ENCODE data around the gene FSIP1. TPM values are rescaled to one million over a fixed set of nuclear protein-coding genes. Genes with fewer than 3 reads are reported as not detected.
A peak's percentile ranks its signal among the peaks of the same experiment; 100 is the strongest.

Gene FSIP1
- total and polyA plus RNA-seq, 2 donors from 2014 or later: 0.75 to 2.4 TPM

GRCh38 chr15:39588531-39589192 lies 194.0 kb downstream of the FSIP1 start:
- peak overlapping the region in 1 of 3 donors; percentile 36 for H3K9ac ChIP-seq (ENCODE audit: low read length in 3 of 3)
- H3K36me3 ChIP-seq (ENCODE audit: control insufficient read depth in 2 of 3, insufficient read depth in 3 of 3, low read length in 3 of 3): peaks cover 50 to 98% (median 68%) of the 10 kb centered on the region in 3 donors
- TF ChIP-seq CTCF (IDR thresholded peaks at IDR 0.05; ENCODE audit: borderline replicate concordance, extremely low read depth, insufficient read depth): no peak
- no peak overlapping the region for H3K4me3 ChIP-seq (ENCODE audit: low read length in 3 of 3)
- DNase-seq (no peak), FAIRE-seq (no peak)
- no peaks in the 10 kb centered on the region for H3K27me3 ChIP-seq (ENCODE audit: control insufficient read depth, insufficient read depth, low read length)
- H3K4me1 ChIP-seq (ENCODE audit: control insufficient read depth in 2 of 3, insufficient read depth in 2 of 3, low read depth in 1 of 3, low read length in 3 of 3): peaks cover 4 to 56% (median 44%) of the 10 kb centered on the region in 3 donors
- H3K9me3 ChIP-seq (ENCODE audit: control insufficient read depth in 2 of 3, insufficient read depth in 1 of 3, low read length in 3 of 3): no peaks in the 10 kb centered on the region
- peak overlapping the region in 1 of 2 donors; percentile 61 for H3K27ac ChIP-seq (ENCODE audit: low read depth in 2 of 2, low read length in 2 of 2)
- intact Hi-C loops (cut with DNase I): loop anchor here (10.0 kb wide), 1 partner anchor 884 kb away; no protein-coding TSS in a partner anchor

- peak overlapping the region in 1 of 3 donors; percentile 21 for H3K4me3 ChIP-seq (ENCODE audit: low read length in 3 of 3)
- peak in 1 of 5 donors; percentile 58 for DNase-seq
- intact Hi-C loops (cut with DNase I): loop anchor here (10.0 kb wide), 1 partner anchor 883 kb away; no protein-coding TSS in a partner anchor
Measured at GRCh38 chr15:39587731-39588530, 194.7 kb downstream of the FSIP1 start.

GRCh38 chr15:39587096-39587721 lies 195.4 kb downstream of the FSIP1 start:
- FAIRE-seq (no peak), DNase-seq (peak in 1 of 5 donors; percentile 74)
- no peak for TF ChIP-seq CTCF (IDR thresholded peaks at IDR 0.05; ENCODE audit: borderline replicate concordance, extremely low read depth, insufficient read depth)
- Histone ChIP-seq H3K27me3 (ENCODE audit: control insufficient read depth, insufficient read depth, low read length) (no peaks in the 10 kb centered on the region), H3K4me1 (ENCODE audit: control insufficient read depth in 2 of 3, insufficient read depth in 2 of 3, low read depth in 1 of 3, low read length in 3 of 3) (peaks cover 4 to 53% (median 50%) of the 10 kb centered on the region in 3 donors), H3K9me3 (ENCODE audit: control insufficient read depth in 2 of 3, insufficient read depth in 1 of 3, low read length in 3 of 3) (no peaks in the 10 kb centered on the region), H3K9ac (ENCODE audit: low read length in 3 of 3) (no peak overlapping the region), H3K27ac (ENCODE audit: low read depth in 2 of 2, low read length in 2 of 2) (peak overlapping the region in 1 of 2 donors; percentile 6), H3K4me3 (ENCODE audit: low read length in 3 of 3) (peak overlapping the region in 1 of 3 donors; percentile 21), H3K36me3 (ENCODE audit: control insufficient read depth in 2 of 3, insufficient read depth in 3 of 3, low read length in 3 of 3) (peaks cover 42 to 99% (median 60%) of the 10 kb centered on the region in 3 donors)
- intact Hi-C loops (cut with DNase I): loop anchor here (10.0 kb wide), 1 partner anchor 882 kb away; no protein-coding TSS in a partner anchor

More at GRCh38 chr15:39587731-39588530, 194.7 kb downstream of the FSIP1 start:
- H3K36me3 ChIP-seq (ENCODE audit: control insufficient read depth in 2 of 3, insufficient read depth in 3 of 3, low read length in 3 of 3): peaks cover 48 to 98% (median 62%) of the 10 kb centered on the region in 3 donors
- FAIRE-seq: no peak
- H3K27me3 ChIP-seq (ENCODE audit: control insufficient read depth, insufficient read depth, low read length): no peaks in the 10 kb centered on the region
- peaks cover 4 to 53% (median 45%) of the 10 kb centered on the region in 3 donors for H3K4me1 ChIP-seq (ENCODE audit: control insufficient read depth in 2 of 3, insufficient read depth in 2 of 3, low read depth in 1 of 3, low read length in 3 of 3)
- H3K27ac ChIP-seq (ENCODE audit: low read depth in 2 of 2, low read length in 2 of 2): peak overlapping the region; percentile 15 to 61
- no peak for TF ChIP-seq CTCF (IDR thresholded peaks at IDR 0.05; ENCODE audit: borderline replicate concordance, extremely low read depth, insufficient read depth)
- peak overlapping the region in 1 of 3 donors; percentile 36 for H3K9ac ChIP-seq (ENCODE audit: low read length in 3 of 3)
- no peaks in the 10 kb centered on the region for H3K9me3 ChIP-seq (ENCODE audit: control insufficient read depth in 2 of 3, insufficient read depth in 1 of 3, low read length in 3 of 3)
